GM08714 (cell line): ENCODE measurements around the gene TSHZ1.

Experiments used
- H3K4me3 ChIP-seq: fragments of 200-500 bp; sonication (Bioruptor generic); 2 replicates; pipeline ENCODE4 v1.5.1; 2014; ENCODE audit warnings: mild to moderate bottlenecking, low read length, inconsistent platforms
- ZNF274 ChIP-seq: IDR thresholded peaks from 2 replicates; pipeline ENCODE4 v1.6.1; 2012; ENCODE audit warnings: mild to moderate bottlenecking, low read depth, low read length

Gene TSHZ1

GRCh38 chr18:75200605-75201280 is 9.9 kb upstream of the TSHZ1 start:
- H3K4me3 ChIP-seq, result no peak overlapping the region
- TF ChIP-seq ZNF274, result no peak

DNA sequence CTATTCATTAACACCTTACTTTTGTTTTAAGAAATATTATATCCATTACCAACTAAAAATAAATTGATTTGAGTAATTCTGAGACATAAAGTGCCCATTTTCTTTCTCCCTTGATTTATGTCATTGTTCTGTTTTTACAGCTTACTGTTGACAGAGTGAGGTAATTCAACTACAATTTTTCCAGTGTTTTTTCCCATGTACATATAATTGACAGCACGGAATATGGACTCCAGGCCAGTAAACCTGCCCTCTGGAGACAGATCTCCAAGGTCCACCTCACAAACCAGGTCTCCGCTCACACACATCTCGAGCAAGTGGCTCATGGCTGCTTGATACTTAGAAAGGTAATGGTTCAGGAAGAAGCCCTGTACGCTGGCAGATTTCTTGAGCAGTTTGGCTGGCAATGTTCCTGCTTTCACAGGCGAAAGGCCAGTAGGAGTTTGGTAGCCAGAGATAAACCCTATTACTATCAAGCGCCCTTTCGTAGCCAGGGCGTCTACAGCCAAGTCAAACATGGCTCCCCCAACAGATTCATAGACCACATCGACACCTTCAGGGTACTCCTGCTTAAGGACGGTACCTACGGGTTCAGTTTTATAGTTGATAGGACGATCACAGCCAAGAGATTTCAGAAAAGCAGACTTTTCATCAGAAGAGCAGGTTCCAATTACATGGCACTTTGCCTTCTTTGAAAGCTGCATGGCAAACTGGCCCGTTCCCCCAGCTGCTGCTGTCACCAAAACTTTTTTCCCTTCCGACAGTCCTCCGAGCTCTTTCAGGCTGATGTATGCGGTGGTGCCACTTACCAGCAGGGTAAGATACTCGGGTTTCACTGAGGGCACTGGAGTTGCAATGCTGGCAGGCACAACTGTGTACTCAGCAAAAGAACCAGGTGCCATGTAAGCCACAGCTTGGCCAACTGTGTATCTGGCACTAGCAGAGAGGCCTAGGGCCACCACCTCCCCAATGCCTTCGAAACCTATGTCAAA is 9.0 kb upstream of the TSHZ1 start:
- no peak for TF ChIP-seq ZNF274

DNA sequence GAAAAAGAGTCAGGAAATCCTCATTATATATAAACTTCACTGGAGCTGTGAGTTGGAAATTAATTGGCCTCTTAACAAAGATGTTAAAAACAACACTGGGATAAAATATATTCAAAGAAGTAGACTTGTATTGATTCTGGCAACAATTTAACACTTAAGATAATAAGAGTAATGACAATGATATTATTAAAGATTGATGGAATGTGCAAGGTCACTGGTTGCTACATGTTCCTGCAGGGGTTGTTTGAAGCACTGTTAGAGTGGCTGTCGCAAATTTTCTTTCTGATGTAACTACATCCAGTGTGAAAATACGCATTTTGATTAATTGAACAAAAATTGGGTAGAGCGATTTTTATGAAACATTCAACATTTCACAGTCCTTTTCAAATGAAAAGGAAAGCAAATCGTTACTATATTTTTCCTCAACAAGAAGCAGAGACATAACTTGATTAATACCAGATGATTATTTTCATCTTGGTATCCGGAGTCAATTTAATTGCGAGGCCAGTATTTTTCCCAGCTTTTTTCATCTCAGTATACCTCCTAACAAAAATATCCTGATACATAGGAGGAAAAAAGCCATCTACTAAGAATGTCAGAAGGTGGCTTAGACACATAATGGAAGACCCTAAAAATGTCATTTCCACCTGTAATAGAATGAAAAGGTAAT is 7.8 kb upstream of the TSHZ1 start:
- TF ChIP-seq ZNF274, result no peak
- H3K4me3 ChIP-seq, result no peak overlapping the region

More for the DNA sequence above, 9.0 kb upstream of the TSHZ1 start:
- H3K4me3 ChIP-seq, result no peak overlapping the region

DNA sequence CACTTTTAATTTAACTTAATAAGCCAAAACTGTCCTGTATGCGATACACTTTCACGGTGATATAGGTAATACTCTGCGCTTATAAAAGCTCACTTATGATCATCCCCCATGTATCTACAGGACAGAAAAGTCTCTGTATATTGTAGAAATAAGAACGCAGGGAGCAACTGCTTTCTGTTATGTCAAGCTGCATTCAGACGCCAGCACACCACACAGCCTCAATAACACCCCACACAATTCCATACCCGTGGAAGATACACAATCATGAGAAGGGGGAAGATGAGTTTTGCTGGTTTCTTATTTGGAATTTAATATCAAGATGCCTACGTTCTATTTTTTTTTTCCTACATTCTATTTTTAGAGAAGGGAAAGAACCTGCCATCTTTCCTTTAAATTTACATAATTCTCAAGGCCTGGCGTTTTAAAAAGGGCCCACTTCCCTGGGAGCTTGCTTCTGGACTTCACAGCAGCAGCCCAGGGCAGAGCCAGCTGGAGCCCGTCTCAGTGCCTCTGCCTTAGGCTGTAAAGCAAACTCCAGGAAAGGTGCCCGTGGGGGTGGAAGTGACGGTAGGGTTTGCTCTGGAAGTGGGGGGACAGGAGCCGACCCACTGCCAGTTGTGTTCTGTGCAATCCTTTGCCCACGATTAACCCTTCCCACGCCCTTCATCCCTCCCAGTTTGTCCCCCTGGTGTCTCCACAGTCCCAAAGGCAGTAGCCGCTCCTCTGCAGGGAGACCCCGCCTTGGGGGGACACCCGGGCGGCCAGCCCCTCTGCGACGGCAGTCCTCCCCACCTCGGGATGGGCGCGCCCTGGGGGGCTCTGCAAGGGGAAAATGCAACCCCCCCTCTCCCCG is 7.0 kb upstream of the TSHZ1 start:
- no peak overlapping the region for H3K4me3 ChIP-seq
- no peak for TF ChIP-seq ZNF274

DNA sequence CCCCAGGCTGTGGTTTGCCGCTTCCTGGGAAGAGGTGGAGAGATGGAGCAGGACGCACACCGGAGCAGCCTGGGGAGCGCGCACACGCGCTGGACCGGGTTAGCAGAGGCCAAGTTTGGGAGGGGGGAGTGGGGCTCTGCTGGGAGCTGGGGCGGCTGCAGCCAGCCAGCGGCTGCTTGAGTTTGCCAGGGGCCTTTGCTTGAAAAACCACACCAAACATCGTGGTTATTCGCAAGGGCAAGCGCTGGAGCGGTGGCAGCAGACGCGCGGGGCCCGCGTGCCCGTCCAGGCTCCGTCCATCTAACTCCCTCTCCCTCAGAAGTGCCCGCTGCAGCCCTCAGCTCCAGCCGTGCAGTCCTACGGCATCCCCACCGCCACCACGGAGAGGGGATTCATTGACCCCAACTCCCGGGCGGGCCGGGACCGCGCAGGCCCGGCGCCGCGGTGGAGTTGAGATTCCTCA is 6.3 kb upstream of the TSHZ1 start:
- H3K4me3 ChIP-seq, result peak overlapping the region; percentile 37; the same call in 1 of the 2 replicates
- TF ChIP-seq ZNF274, result no peak

DNA sequence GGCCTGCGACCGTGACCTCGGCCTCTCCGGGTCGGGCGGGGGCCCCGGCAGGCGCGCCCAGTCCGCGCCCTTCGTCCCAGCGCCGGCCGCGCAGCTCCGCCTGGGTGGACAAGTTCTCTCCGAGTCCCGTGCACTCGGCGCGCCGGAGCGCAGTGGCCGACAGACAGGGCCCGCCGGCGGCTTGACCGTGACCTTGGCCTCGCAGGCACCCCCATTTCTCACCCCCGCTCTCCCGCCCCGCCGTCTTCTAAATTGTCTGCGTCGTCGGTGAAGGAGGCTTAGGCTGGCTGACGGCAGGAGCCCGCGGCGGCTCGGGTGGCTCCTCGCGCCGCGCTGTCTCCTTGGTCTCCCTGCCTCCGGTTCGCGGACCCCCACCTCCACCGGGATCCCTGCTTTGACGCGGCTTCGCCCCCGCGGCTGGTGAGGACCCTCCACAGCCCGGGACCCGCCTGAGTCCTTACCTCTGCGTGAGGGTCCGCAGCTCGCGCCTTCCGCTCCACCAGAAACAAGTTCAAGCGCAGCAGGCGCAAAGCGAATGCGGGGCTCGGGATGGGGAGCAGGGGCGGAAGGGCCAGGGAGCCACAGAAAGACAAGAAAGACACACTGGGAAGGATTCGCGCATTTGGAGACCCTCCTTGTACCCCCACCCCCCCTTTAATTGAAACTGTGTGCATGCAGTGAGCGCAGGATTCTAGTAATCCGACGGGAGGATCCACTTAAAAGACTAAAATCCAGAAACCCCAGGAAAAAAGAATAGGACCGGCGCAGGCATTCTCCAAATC is 5.7 kb upstream of the TSHZ1 start:
- no peak for TF ChIP-seq ZNF274
- H3K4me3 ChIP-seq, result peak overlapping the region; percentile 37; the same call in 1 of the 2 replicates

DNA sequence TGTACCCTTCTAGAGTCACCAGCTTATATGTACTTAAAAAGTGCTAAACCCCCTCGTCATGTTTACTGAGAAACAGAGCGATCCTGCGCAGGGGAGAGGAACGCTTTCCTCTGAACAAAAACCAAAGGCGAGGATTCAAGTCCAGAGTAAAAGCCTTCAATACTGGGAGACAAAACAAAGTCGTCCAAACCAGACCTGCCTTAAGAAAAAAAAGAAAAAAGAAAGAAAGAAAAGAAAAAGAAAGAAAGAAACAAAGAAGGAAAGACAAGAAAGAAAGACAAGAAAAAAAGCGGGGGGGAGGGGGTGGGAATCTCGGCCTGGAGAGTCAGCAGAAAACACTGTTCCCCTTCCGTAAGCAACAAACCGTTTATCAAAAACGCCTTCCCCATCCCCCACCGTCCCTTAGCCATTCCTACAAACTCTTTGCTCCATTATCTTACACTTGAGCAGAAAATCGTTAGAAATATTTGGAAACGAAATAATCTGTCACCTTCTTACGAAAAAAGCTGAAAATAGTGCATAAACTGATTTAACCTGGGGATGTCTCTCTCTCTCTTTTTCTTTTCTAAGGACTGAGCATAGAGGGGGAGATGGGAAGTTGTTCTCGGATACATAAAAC is 5.0 kb upstream of the TSHZ1 start:
- no peak for TF ChIP-seq ZNF274
- peak overlapping the region; percentile 37; the same call in 1 of the 2 replicates for H3K4me3 ChIP-seq

DNA sequence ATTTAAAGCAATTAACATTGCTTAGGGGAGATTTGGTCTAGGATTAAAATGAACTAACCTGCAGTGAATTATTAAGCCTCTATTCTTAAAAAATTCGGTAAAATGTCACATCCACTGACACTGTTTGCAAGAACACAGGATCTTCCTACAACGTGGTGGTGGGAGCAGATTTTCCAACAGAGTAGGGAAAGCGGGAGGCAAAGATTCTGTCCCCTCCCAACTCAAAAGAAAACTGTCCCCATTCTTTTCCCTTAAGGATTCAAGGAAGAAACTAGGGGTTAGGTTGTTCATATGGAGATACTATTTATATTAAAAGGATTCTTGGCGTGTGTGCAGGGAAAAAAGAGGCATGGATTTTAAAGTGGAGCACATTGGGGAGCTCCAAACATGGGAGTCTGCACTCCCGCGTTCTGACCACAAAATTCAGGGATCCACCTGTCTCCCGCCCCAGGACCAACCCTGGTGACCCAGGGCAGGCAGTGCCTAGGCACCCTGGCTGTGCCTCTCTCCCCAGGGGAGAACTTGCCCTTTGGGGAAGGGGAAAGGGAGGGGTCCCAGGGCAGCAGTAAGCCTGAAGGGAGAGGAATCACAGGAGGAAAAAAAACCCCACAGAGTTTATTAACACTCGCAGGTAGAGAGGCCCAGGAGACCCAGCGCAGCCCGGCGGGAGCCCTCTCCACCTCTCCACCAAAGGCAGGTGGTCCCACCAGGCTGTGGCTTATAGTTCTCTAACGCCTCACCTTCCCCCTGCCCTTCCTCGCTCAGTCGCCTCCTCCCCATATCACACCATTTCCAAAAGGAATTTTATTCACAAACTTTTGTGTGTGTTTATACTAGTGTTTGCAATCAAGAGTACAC is 3.9 kb upstream of the TSHZ1 start:
- peak overlapping the region; percentile 71; the same call in 1 of the 2 replicates for H3K4me3 ChIP-seq

GRCh38 chr18:75207310-75208154 is 3.1 kb upstream of the TSHZ1 start:
- H3K4me3 ChIP-seq, result peak overlapping the region; percentile 71
- TF ChIP-seq ZNF274, result no peak

More for the DNA sequence above, 3.9 kb upstream of the TSHZ1 start:
- no peak for TF ChIP-seq ZNF274

DNA sequence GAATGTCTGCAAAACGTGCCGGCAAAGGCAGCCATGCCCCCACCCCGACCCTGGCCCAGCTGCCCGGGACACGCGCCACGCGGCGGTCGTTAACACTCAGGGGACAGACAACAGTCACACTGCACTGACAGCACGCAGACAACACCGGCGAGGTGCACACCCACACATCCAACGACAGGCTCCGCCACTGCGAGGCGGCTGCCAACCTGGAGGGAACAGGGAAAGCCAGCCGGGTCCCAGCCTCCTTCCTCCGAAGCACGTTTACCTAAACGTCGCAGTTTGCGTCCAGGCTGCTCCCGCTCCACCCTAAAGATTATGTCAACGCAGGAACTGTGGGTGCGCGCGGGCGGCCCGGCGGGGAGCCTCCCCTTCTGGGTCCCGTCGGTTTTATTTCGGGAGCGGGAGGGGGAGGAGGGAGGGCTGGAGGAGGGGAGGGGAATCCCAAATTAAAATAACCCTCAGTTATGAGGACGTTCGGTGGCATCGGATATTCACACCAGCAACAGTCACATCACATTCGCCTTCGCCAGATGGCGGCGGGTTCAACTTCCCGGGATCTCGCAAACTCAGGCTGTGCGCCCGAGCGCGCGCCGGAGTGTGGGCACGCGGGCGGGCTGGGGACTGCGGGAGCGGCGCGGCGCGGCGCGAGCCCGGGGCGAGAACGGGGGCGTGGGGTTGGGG is 2.3 kb upstream of the TSHZ1 start:
- TF ChIP-seq ZNF274, result no peak
- H3K4me3 ChIP-seq, result peak overlapping the region; percentile 71

DNA sequence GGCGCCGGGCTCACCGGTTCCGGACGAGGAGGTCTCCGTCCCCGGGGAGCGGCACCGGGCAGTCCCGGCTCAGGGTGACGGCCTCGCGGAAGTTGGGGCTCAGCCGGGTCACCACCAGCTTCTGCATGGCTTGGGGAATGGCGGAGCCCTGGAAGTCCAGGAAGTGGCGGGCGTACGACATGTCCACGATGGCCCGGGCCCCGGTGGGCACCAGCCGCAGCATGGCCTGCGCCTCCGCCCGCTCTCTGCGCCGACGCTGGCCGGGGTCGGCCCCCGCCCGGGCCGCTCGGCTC is 1.8 kb upstream of the TSHZ1 start:
- TF ChIP-seq ZNF274, result no peak

More for the DNA sequence above, 1.8 kb upstream of the TSHZ1 start:
- H3K4me3 ChIP-seq, result peak overlapping the region; percentile 71
